HepG2 (cell line): ENCODE results near the gene CCNQ. TPM values are rescaled to one million over a fixed set of nuclear protein-coding genes. Genes with fewer than 3 reads are reported as not detected.

Source experiments
- FOXM1 ChIP-seq: sonication (generic); formaldehyde crosslinking; IDR thresholded peaks from 2 replicates; pipeline ENCODE4 v1.5.0; 2020; ENCODE audit warnings: missing genetic modification reagents
- KDM3A ChIP-seq: IDR thresholded peaks from 2 replicates; pipeline ENCODE4 v1.6.1; 2018; ENCODE audit warnings: low read depth, missing compliant biosample characterization
- KLF13 ChIP-seq: sonication (generic); formaldehyde crosslinking; IDR thresholded peaks from 2 replicates; pipeline ENCODE4 v1.4.0; 2020; ENCODE audit warnings: mild to moderate bottlenecking, missing genetic modification reagents
- MAFK ChIP-seq, 2 experiments: IDR thresholded peaks in 1 of 2; conservative IDR thresholded peaks in 1 of 2; 2 replicates each; pipeline ENCODE4 v1.6.1; 2011; ENCODE audit warnings: improper control_type of control experiment in 2 of 2, low read length in 2 of 2
- MIER3 ChIP-seq: IDR thresholded peaks from 2 replicates; pipeline ENCODE4 v1.6.1; 2016; ENCODE audit warnings: missing compliant biosample characterization, borderline replicate concordance
- MXI1 ChIP-seq: IDR thresholded peaks from 3 replicates; pipeline ENCODE4 v1.6.1; 2012; ENCODE audit warnings: low read depth, low read length, inconsistent platforms, borderline replicate concordance
- RARA ChIP-seq: IDR thresholded peaks from 2 replicates; pipeline ENCODE4 v1.6.1; 2016; ENCODE audit warnings: missing genetic modification reagents, missing compliant biosample characterization
- RBM22 ChIP-seq: fragments of 200-400 bp; formaldehyde crosslinking; optimal IDR thresholded peaks from 2 replicates; pipeline ENCODE3; 2017; ENCODE audit warnings: mild to moderate bottlenecking, low read length, moderate library complexity
- SAP130 ChIP-seq: IDR thresholded peaks from 2 replicates; pipeline ENCODE4 v1.6.1; 2016; ENCODE audit warnings: low read depth
- SMARCC2 ChIP-seq: fragments of 450-650 bp; IDR thresholded peaks from 2 replicates; pipeline ENCODE4 v1.6.1; 2017; ENCODE audit warnings: antibody characterized with exemption, mild to moderate bottlenecking
- SRY ChIP-seq: sonication (generic); formaldehyde crosslinking; IDR thresholded peaks from 2 replicates; pipeline ENCODE4 v1.8.0; 2022; ENCODE audit warnings: mild to moderate bottlenecking, missing genetic modification reagents
- TAF15 ChIP-seq: fragments of 200-400 bp; formaldehyde crosslinking; IDR thresholded peaks from one replicate; pipeline ENCODE4 v1.6.1; 2018; ENCODE audit warnings: mild to moderate bottlenecking, low read depth, low read length; ENCODE audit not compliant: poor library complexity, severe bottlenecking
- TARDBP ChIP-seq: sonication (generic); formaldehyde crosslinking; IDR thresholded peaks from 2 replicates; pipeline ENCODE4 v1.8.0; 2022; ENCODE audit warnings: mild to moderate bottlenecking, missing genetic modification reagents
- ZFP36 ChIP-seq: fragments of 150-350 bp; IDR thresholded peaks from 2 replicates; pipeline ENCODE4 v1.6.1; 2018; ENCODE audit warnings: borderline replicate concordance, low read length, low read depth; ENCODE audit not compliant: partially characterized antibody
- ZFX ChIP-seq: sonication (generic); formaldehyde crosslinking; IDR thresholded peaks from 2 replicates; pipeline ENCODE4 v1.4.0; 2020; ENCODE audit warnings: mild to moderate bottlenecking, low read depth, missing genetic modification reagents, moderate library complexity
- ZNF101 ChIP-seq: sonication (generic); formaldehyde crosslinking; IDR thresholded peaks from 2 replicates; pipeline ENCODE4 v1.4.0; 2020; ENCODE audit warnings: mild to moderate bottlenecking, low read depth, missing genetic modification reagents, borderline replicate concordance
- ZNF136 ChIP-seq: sonication (generic); formaldehyde crosslinking; IDR thresholded peaks from 2 replicates; pipeline ENCODE4 v1.8.1; 2022; ENCODE audit warnings: low read depth, mild to moderate bottlenecking, moderate library complexity, missing genetic modification reagents
- ZNF160 ChIP-seq: sonication (generic); formaldehyde crosslinking; IDR thresholded peaks from 2 replicates; pipeline ENCODE4 v1.8.0; 2022; ENCODE audit warnings: mild to moderate bottlenecking, inconsistent platforms, missing genetic modification reagents
- ZNF556 ChIP-seq: sonication (generic); formaldehyde crosslinking; IDR thresholded peaks from 2 replicates; pipeline ENCODE4 v1.4.0; 2020; ENCODE audit warnings: mild to moderate bottlenecking, missing genetic modification reagents, borderline replicate concordance
- ZNF747 ChIP-seq: sonication (generic); formaldehyde crosslinking; IDR thresholded peaks from 2 replicates; pipeline ENCODE4 v1.8.1; 2023; ENCODE audit warnings: missing genetic modification reagents, mild to moderate bottlenecking, borderline replicate concordance
- ZNF788 ChIP-seq: sonication (generic); formaldehyde crosslinking; IDR thresholded peaks from 2 replicates; pipeline ENCODE4 v1.5.0; 2020; ENCODE audit warnings: mild to moderate bottlenecking, missing genetic modification reagents, borderline replicate concordance
- ZNF850 ChIP-seq: sonication (generic); formaldehyde crosslinking; conservative IDR thresholded peaks from 2 replicates; pipeline ENCODE4 v1.9.0; 2021; ENCODE audit warnings: mild to moderate bottlenecking, missing genetic modification reagents
- ZNF891 ChIP-seq: sonication (generic); formaldehyde crosslinking; IDR thresholded peaks from 2 replicates; pipeline ENCODE4 v1.5.0; 2020; ENCODE audit warnings: mild to moderate bottlenecking, missing genetic modification reagents
- polyA plus RNA-seq, 8 experiments: library from polyadenylated mRNA; depleted of rRNA in 3 of 8; stranded (reverse) in 7 of 8; unstranded in 1 of 8; fragments of >200 nt; fragmentation: Illumina TruSeq in 4 of 8; extraction: Trizol in 4 of 8; gene quantifications; 2 replicates each; pipeline versions ENCODE4 v1.2.1 to v1.2.3, GENCODE V29; 2011 to 2016; ENCODE audit warnings: low read depth in 4 of 8, missing spikeins in 1 of 8, mixed read lengths in 1 of 8; ENCODE audit not compliant: insufficient read depth in 1 of 8
- total RNA-seq, 5 experiments: library from RNA; depleted of rRNA; stranded (reverse); fragments of >200 nt; fragmentation: Illumina TruSeq; extraction: Trizol; gene quantifications; 2 replicates each; pipeline ENCODE4 v1.2.3, GENCODE V29; 2016; ENCODE audit warnings: low read depth in 1 of 5
- TF ChIP-seq, protein P1 (sequence below): IDR thresholded peaks from 2 replicates; pipeline ENCODE4 v1.6.1; 2016; ENCODE audit warnings: mild to moderate bottlenecking, missing biosample characterization, missing genetic modification reagents
- TF ChIP-seq, protein P2 (sequence below): sonication (generic); formaldehyde crosslinking; IDR thresholded peaks from 2 replicates; pipeline ENCODE4 v1.9.0; 2021; ENCODE audit warnings: missing genetic modification reagents, borderline replicate concordance
- TF ChIP-seq, protein P3 (sequence below): sonication (generic); formaldehyde crosslinking; IDR thresholded peaks from 2 replicates; pipeline ENCODE4 v1.9.0; 2021; ENCODE audit warnings: missing genetic modification reagents, mild to moderate bottlenecking, borderline replicate concordance

The CCNQ gene
- total and polyA plus RNA-seq, 2 of the 13 experiments (the other 11 are each of a cell fraction or from before 2014, with no cell fraction given): 15.0 to 25.5 TPM

DNA sequence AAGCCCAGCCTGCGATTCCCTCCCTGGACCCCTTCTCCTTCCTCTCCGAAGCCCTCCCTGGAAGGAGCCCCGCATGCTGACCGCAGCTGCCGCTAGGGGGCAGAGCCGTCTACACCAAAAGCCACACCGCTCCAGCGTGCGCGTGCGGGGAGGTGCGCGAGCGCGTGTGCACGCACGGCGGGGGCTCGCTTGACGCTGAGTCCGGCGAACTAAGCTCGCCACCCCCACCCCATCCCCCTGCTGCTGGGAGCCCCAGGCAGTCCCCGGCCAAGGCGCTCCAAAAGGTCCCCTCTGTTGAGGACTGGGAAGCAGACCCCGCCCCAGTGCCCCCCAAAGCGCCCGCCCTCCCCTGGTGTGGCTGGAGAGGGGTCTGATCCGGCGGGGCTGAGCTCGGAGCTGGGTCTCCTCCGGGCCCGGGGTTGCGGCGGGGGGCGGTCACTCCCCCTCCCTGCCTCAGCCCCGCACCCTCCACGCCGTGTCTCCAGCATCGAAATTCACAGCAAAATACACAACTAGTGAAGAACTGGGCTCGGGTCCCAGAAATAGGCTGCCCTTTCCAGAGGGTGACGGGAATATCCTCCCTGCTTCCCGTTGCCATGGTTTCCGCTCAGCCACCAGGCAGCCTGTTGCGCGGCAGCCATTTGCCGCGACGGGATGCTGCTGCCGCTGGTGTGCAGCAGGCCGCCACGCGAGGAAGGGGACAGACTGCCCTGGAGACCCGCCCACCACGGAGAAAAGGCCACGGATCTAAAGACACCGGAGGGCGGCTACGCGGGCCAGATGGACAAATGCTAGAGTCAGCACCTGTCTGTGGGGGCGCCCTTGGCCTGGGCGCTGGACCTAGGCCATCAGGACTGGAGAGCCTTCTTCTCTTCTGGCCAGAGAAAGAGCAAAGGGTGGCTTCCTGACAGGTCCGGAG lies 11.2 kb upstream of the CCNQ start (continued):
- no peak for TF ChIP-seq ZNF850 (CRISPR knock-in tag)
- peak; percentile 63; the same call in 1 of the 2 replicates for TF ChIP-seq KDM3A (CRISPR knock-in tag)
- TF ChIP-seq ZNF556: no peak; the same call in 1 of the 2 replicates
- TF ChIP-seq ZNF788 (CRISPR knock-in tag): peak; percentile 37; the same call in 1 of the 2 replicates
- peak; percentile 12 to 24; a peak in 2 of 4 replicates for TF ChIP-seq MAFK (conservative IDR thresholded peaks at IDR 0.05 in 1 of 2, IDR thresholded peaks at IDR 0.05 in 1 of 2; ENCODE audit: low read length in 2 of 2)
- peak; percentile 52; the same call in 1 of the 2 replicates for TF ChIP-seq RARA (CRISPR knock-in tag)
- 0 out of 2 replicates have a peak, but pooled peaks have one; percentile 20 for TF ChIP-seq TARDBP (CRISPR knock-in tag)
- TF ChIP-seq MXI1: peak; percentile 34; the same call in 1 of the 3 replicates
- no peak for TF ChIP-seq RBM22
- TF ChIP-seq TAF15: no peak
- no peak for TF ChIP-seq FOXM1 (CRISPR knock-in tag)
- TF ChIP-seq, protein P1, sequence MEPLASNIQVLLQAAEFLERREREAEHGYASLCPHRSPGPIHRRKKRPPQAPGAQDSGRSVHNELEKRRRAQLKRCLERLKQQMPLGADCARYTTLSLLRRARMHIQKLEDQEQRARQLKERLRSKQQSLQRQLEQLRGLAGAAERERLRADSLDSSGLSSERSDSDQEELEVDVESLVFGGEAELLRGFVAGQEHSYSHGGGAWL: 0 out of 2 replicates have a peak, but pooled peaks have one; percentile 52
- no peak for TF ChIP-seq ZNF101 (CRISPR knock-in tag)
- TF ChIP-seq ZNF747 (CRISPR knock-in tag): no peak; the same call in 1 of the 2 replicates
- TF ChIP-seq SRY (CRISPR knock-in tag): no peak
- TF ChIP-seq, protein P2, sequence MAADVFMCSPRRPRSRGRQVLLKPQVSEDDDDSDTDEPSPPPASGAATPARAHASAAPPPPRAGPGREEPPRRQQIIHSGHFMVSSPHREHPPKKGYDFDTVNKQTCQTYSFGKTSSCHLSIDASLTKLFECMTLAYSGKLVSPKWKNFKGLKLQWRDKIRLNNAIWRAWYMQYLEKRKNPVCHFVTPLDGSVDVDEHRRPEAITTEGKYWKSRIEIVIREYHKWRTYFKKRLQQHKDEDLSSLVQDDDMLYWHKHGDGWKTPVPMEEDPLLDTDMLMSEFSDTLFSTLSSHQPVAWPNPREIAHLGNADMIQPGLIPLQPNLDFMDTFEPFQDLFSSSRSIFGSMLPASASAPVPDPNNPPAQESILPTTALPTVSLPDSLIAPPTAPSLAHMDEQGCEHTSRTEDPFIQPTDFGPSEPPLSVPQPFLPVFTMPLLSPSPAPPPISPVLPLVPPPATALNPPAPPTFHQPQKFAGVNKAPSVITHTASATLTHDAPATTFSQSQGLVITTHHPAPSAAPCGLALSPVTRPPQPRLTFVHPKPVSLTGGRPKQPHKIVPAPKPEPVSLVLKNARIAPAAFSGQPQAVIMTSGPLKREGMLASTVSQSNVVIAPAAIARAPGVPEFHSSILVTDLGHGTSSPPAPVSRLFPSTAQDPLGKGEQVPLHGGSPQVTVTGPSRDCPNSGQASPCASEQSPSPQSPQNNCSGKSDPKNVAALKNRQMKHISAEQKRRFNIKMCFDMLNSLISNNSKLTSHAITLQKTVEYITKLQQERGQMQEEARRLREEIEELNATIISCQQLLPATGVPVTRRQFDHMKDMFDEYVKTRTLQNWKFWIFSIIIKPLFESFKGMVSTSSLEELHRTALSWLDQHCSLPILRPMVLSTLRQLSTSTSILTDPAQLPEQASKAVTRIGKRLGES (CRISPR knock-in tag): no peak
- 0 out of 2 replicates have a peak, but pooled peaks have one; percentile 25 for TF ChIP-seq ZNF891
- TF ChIP-seq SMARCC2: no peak
- no peak for TF ChIP-seq ZNF160 (CRISPR knock-in tag)
- TF ChIP-seq ZFP36: no peak
- TF ChIP-seq SAP130 (CRISPR knock-in tag): peak; percentile 49
- peak; percentile 41; the same call in 1 of the 2 replicates for TF ChIP-seq ZFX (CRISPR knock-in tag)
- TF ChIP-seq, protein P3, sequence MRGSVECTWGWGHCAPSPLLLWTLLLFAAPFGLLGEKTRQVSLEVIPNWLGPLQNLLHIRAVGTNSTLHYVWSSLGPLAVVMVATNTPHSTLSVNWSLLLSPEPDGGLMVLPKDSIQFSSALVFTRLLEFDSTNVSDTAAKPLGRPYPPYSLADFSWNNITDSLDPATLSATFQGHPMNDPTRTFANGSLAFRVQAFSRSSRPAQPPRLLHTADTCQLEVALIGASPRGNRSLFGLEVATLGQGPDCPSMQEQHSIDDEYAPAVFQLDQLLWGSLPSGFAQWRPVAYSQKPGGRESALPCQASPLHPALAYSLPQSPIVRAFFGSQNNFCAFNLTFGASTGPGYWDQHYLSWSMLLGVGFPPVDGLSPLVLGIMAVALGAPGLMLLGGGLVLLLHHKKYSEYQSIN (CRISPR knock-in tag): no peak
- 0 out of 2 replicates have a peak, but pooled peaks have one; percentile 32 for TF ChIP-seq MIER3 (CRISPR knock-in tag)
- TF ChIP-seq KLF13: no peak
- TF ChIP-seq ZNF136: no peak
